Activated CD4-positive, alpha-beta memory T cell treated with anti-CD3 and anti-CD28 coated beads, Interleukin-2, amount 10 ng/mL, durations not matched to agents 7 days and 5 days (primary cell): Measurements from ENCODE around the gene KRI1. TPM values are rescaled to one million over a fixed set of nuclear protein-coding genes. Genes with fewer than 3 reads are reported as not detected.
A peak's percentile ranks its signal among the peaks of the same experiment; 100 is the strongest.
"Not testable (repeated sequence)": the region's sequence is repeated elsewhere in the genome, so short reads cannot be mapped to it uniquely, and the experiment has no call there.

Source experiments
- CTCF ChIA-PET: fragments of 350-600 bp; sonication (Branson Sonifier 250); formaldehyde crosslinking; loops from one replicate; lab custom pipeline; 2021; ENCODE audit warnings: antibody characterized with exemption, inconsistent platforms; lab: Charles Lee
- POLR2A ChIA-PET: fragments of 350-600 bp; sonication (Branson Sonifier 250); formaldehyde crosslinking; loops from one replicate; lab custom pipeline; 2021; ENCODE audit warnings: antibody characterized with exemption; lab: Charles Lee
- DNase-seq: peaks from one replicate; pipeline ENCODE4 v3.0.0-alpha.2; 2020
- H3K27ac Mint-ChIP-seq: one replicate; pipeline ENCODE4 v1.8.0; 2021; ENCODE audit warnings: mild to moderate bottlenecking, mixed read lengths
- H3K27me3 Mint-ChIP-seq: one replicate; pipeline ENCODE4 v1.8.0; 2021; ENCODE audit warnings: mixed read lengths
- H3K36me3 Mint-ChIP-seq: one replicate; pipeline ENCODE4 v1.8.0; 2021; ENCODE audit warnings: low read depth, mixed read lengths
- H3K4me1 Mint-ChIP-seq: one replicate; pipeline ENCODE4 v1.8.0; 2021; ENCODE audit warnings: mixed read lengths
- H3K4me3 Mint-ChIP-seq: one replicate; pipeline ENCODE4 v1.8.0; 2021; ENCODE audit warnings: mild to moderate bottlenecking, mixed read lengths
- H3K9me3 Mint-ChIP-seq: one replicate; pipeline ENCODE4 v1.8.0; 2021; ENCODE audit warnings: mixed read lengths
- total RNA-seq, 2 experiments: library from RNA; stranded (reverse); gene quantifications; one replicate each; pipeline ENCODE4 v1.2.3, GENCODE V29; 2021

KRI1 gene
- total RNA-seq, 2 experiments from 2014 or later: 45.5 TPM

- H3K27me3 Mint-ChIP-seq: no peaks in the 10 kb centered on the region
- peaks cover 75% of the 10 kb centered on the region for H3K36me3 Mint-ChIP-seq
- H3K27ac Mint-ChIP-seq: peak overlapping the region; percentile 99
- POLR2A ChIA-PET: interaction anchor here (1.2 to 9.8 kb wide), 3 partner anchors 8 to 127 kb away, joined by 3 to 141 read pairs (median 3); partner anchors contain the start of genes CDKN2D and KRI1
- H3K4me1 Mint-ChIP-seq: peaks cover 51% of the 10 kb centered on the region
- no peak overlapping the region for H3K4me3 Mint-ChIP-seq
- no peaks in the 10 kb centered on the region for H3K9me3 Mint-ChIP-seq
- CTCF ChIA-PET: interaction anchor here (0.6 to 6.3 kb wide), 7 partner anchors 12 to 555 kb away, joined by 3 to 73 read pairs (median 12); partner anchors contain the start of genes CDKN2D and KRI1
- DNase-seq: no peak
Measured at GRCh38 chr19:10554760-10555609, 10.8 kb downstream of the KRI1 start.

- H3K36me3 Mint-ChIP-seq: peaks cover 66% of the 10 kb centered on the region
- POLR2A ChIA-PET: interaction anchor here (0.7 to 9.8 kb wide), 12 partner anchors 9 to 164 kb away, joined by 3 to 141 read pairs (median 3); partner anchors contain the start of genes CDC37, CDKN2D, DNM2 and KEAP1
- H3K9me3 Mint-ChIP-seq: no peaks in the 10 kb centered on the region
- CTCF ChIA-PET: interaction anchor here (0.8 to 6.3 kb wide), 8 partner anchors 12 to 82 kb away, joined by 3 to 73 read pairs (median 8); partner anchors contain the start of genes CDKN2D and KRI1
- peak overlapping the region; percentile 57 for H3K4me3 Mint-ChIP-seq
- peak; percentile 78 for DNase-seq
- peaks cover 51% of the 10 kb centered on the region for H3K4me1 Mint-ChIP-seq
- H3K27ac Mint-ChIP-seq: peak overlapping the region; percentile 99
- H3K27me3 Mint-ChIP-seq: no peaks in the 10 kb centered on the region
Measured at GRCh38 chr19:10553943-10554381, 11.8 kb downstream of the KRI1 start.

DNA sequence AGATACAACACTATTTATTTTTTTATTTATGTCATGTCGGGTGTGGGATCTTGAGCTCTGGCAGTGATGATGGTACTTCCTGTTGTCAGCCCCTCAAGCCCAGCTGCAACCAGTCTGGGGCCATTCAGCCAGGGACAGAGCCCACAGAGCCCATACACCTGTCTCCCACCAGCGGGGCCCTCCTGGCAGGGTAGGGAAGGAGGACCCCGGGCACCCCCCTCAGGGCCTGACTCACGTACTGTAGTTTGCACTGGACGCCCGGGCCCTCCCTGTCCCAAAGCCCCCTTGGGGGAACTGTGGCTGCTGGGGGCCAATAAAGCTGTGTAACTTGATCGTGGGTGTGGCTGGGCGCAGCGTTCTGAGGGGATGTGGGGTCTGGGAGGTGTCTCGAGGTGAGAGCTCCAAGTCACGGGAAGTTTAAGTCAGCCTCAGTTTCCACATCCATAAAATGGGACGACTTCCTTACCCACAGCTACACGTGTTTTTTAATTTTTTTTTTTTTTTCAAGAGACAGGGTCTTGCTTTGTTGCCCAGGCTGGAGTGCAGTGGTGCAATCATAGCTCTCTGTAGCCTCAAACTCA, 12.6 kb downstream of the KRI1 start:
- ChIA-PET POLR2A (interaction anchor here (1.0 to 9.8 kb wide), 10 partner anchors 8 to 150 kb away, joined by 3 to 141 read pairs (median 3); partner anchors contain the start of genes CDC37, CDKN2D and KRI1), CTCF (interaction anchor here (1.0 to 6.3 kb wide), 15 partner anchors 12 to 149 kb away, joined by 3 to 73 read pairs (median 6); partner anchors contain the start of genes CDKN2D, KRI1 and QTRT1)
- Mint-ChIP-seq H3K27ac (peak overlapping the region; percentile 99), H3K36me3 (peaks cover 68% of the 10 kb centered on the region), H3K4me1 (peaks cover 49% of the 10 kb centered on the region), H3K9me3 (no peaks in the 10 kb centered on the region), H3K27me3 (no peaks in the 10 kb centered on the region), H3K4me3 (peak overlapping the region; percentile 57)
- DNase-seq: no peak

GRCh38 chr19:10552510-10553053, 13.2 kb downstream of the KRI1 start:
- no peak overlapping the region for H3K4me3 Mint-ChIP-seq

DNA sequence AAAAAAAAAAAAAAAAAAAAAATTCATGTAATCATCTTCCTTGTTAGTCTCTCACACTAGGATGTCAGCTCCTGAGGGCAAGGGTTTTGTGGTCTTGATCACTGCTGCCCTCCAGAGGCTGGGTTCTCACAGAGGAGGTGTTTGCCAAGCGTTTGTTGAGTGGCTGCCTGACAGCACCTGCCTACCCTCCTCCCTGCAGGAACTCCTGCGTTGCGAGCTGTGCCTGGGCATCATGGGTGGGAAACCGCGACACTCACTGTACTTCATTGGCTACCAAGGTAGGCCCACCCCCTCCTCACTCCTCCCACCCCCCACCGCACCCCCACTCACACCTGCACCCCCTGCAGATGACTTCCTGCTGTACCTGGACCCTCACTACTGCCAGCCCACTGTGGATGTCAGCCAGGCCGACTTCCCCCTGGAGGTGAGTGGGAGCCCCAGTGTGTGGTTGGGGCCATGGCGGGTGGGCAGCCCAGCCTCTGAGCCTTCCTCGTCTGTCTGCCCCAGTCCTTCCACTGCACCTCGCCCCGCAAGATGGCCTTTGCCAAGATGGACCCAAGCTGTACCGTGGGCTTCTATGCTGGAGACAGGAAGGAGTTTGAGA, 14.0 kb downstream of the KRI1 start:
- Mint-ChIP-seq H3K4me1 (peaks cover 52% of the 10 kb centered on the region), H3K9me3 (no peaks in the 10 kb centered on the region), H3K36me3 (peaks cover 68% of the 10 kb centered on the region), H3K27ac (peak overlapping the region; percentile 56), H3K27me3 (no peaks in the 10 kb centered on the region), H3K4me3 (no peak overlapping the region)
- DNase-seq: peak; percentile 63
- ChIA-PET POLR2A (interaction anchor here (0.6 to 9.8 kb wide), 6 partner anchors 14 to 150 kb away, joined by 3 to 141 read pairs (median 4); partner anchors contain the start of genes CDKN2D, KRI1 and QTRT1), CTCF (interaction anchor here (0.7 to 6.3 kb wide), 13 partner anchors 9 to 148 kb away, joined by 3 to 73 read pairs (median 4); partner anchors contain the start of genes CDKN2D and KRI1)

More at GRCh38 chr19:10552510-10553053, 13.2 kb downstream of the KRI1 start:
- no peak for DNase-seq
- Mint-ChIP-seq H3K27ac (peak overlapping the region; percentile 99), H3K36me3 (peaks cover 64% of the 10 kb centered on the region), H3K4me1 (peaks cover 49% of the 10 kb centered on the region), H3K9me3 (no peaks in the 10 kb centered on the region), H3K27me3 (no peaks in the 10 kb centered on the region)
- CTCF ChIA-PET: interaction anchor here (1.0 to 6.3 kb wide), 13 partner anchors 11 to 149 kb away, joined by 3 to 73 read pairs (median 6); partner anchors contain the start of genes CDKN2D, KRI1 and QTRT1
- POLR2A ChIA-PET: interaction anchor here (1.0 to 9.8 kb wide), 8 partner anchors 8 to 150 kb away, joined by 3 to 141 read pairs (median 4); partner anchors contain the start of genes CDC37, CDKN2D, KRI1 and QTRT1

- ChIA-PET POLR2A (interaction anchor here (0.6 to 9.8 kb wide), 5 partner anchors 15 to 102 kb away, joined by 3 to 141 read pairs (median 3); partner anchors contain the start of genes CDKN2D and KRI1), CTCF (interaction anchor here (0.7 to 6.3 kb wide), 11 partner anchors 8 to 146 kb away, joined by 3 to 73 read pairs (median 4); partner anchors contain the start of genes CDKN2D and KRI1)
- not testable (repeated sequence) for H3K9me3 Mint-ChIP-seq, DNase-seq, H3K27me3 Mint-ChIP-seq, H3K4me3 Mint-ChIP-seq, H3K27ac Mint-ChIP-seq
- Mint-ChIP-seq H3K36me3 (peaks cover 66% of the 10 kb centered on the region), H3K4me1 (peaks cover 50% of the 10 kb centered on the region)
Measured at GRCh38 chr19:10551006-10551405, 14.8 kb downstream of the KRI1 start.

GRCh38 chr19:10550336-10550735, 15.5 kb downstream of the KRI1 start:
- DNase-seq: no peak
- H3K4me3 Mint-ChIP-seq: no peak overlapping the region
- ChIA-PET CTCF (interaction anchor here (1.2 to 6.3 kb wide), 2 partner anchors 16 to 23 kb away, joined by 3 to 73 read pairs; partner anchors contain the start of genes CDKN2D and KRI1), POLR2A (interaction anchor here (1.0 to 9.8 kb wide), 2 partner anchors 16 to 103 kb away, joined by 3 to 141 read pairs; partner anchors contain the start of genes CDKN2D and KRI1)
- H3K27me3 Mint-ChIP-seq: no peaks in the 10 kb centered on the region
- H3K4me1 Mint-ChIP-seq: peaks cover 44% of the 10 kb centered on the region
- no peaks in the 10 kb centered on the region for H3K9me3 Mint-ChIP-seq
- H3K27ac Mint-ChIP-seq: no peak overlapping the region
- H3K36me3 Mint-ChIP-seq: peaks cover 59% of the 10 kb centered on the region

- peaks cover 59% of the 10 kb centered on the region for H3K36me3 Mint-ChIP-seq
- no peaks in the 10 kb centered on the region for H3K27me3 Mint-ChIP-seq
- DNase-seq: no peak
- CTCF ChIA-PET: no interaction called here
- H3K4me1 Mint-ChIP-seq: peaks cover 44% of the 10 kb centered on the region
- POLR2A ChIA-PET: no interaction called here
- no peaks in the 10 kb centered on the region for H3K9me3 Mint-ChIP-seq
- H3K4me3 Mint-ChIP-seq: no peak overlapping the region
- H3K27ac Mint-ChIP-seq: no peak overlapping the region
Measured at GRCh38 chr19:10549733-10550132, 16.1 kb downstream of the KRI1 start.

GRCh38 chr19:10548746-10549276, 17.0 kb downstream of the KRI1 start:
- Mint-ChIP-seq H3K9me3 (no peaks in the 10 kb centered on the region), H3K4me1 (peaks cover 37% of the 10 kb centered on the region), H3K27ac (no peak overlapping the region), H3K4me3 (no peak overlapping the region), H3K36me3 (peaks cover 51% of the 10 kb centered on the region), H3K27me3 (no peaks in the 10 kb centered on the region)
- no peak for DNase-seq
- POLR2A ChIA-PET: no interaction called here
- CTCF ChIA-PET: no interaction called here

GRCh38 chr19:10546817-10547216, 19.0 kb downstream of the KRI1 start:
- no peak for DNase-seq
- POLR2A ChIA-PET: interaction anchor here (0.9 to 1.5 kb wide), 2 partner anchors 9 to 23 kb away, joined by 3 to 4 read pairs; no protein-coding TSS in a partner anchor
- H3K9me3 Mint-ChIP-seq: no peaks in the 10 kb centered on the region
- no peaks in the 10 kb centered on the region for H3K27me3 Mint-ChIP-seq
- CTCF ChIA-PET: no interaction called here
- no peak overlapping the region for H3K4me3 Mint-ChIP-seq
- peaks cover 22% of the 10 kb centered on the region for H3K4me1 Mint-ChIP-seq
- H3K27ac Mint-ChIP-seq: no peak overlapping the region
- H3K36me3 Mint-ChIP-seq: peaks cover 32% of the 10 kb centered on the region

DNA sequence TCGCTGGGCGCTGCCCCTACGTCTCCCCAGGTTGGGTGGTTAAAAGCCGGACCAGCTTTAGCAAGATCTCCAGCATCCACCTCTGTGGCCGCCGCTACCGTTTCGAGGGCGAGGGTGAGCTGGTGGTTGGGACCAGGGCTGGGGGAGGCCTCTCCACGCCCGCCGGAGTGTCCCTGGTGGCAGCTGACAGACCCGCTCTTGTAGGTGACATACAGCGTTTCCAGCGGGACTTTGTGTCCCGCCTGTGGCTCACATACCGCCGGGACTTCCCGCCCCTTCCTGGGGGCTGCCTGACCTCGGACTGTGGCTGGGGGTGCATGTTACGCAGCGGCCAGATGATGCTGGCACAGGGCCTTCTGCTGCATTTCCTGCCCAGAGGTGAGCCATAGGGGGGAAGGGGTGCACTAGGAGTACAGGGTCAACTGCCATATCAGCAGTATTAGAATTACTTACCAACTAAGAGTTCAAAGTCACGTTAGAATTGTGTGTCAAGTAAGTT, 21.0 kb downstream of the KRI1 start:
- Mint-ChIP-seq H3K4me1 (peaks cover 16% of the 10 kb centered on the region), H3K27me3 (peaks cover 10% of the 10 kb centered on the region), H3K9me3 (no peaks in the 10 kb centered on the region), H3K27ac (peak overlapping the region; percentile 84), H3K4me3 (peak overlapping the region; percentile 91), H3K36me3 (peaks cover 13% of the 10 kb centered on the region)
- POLR2A ChIA-PET: interaction anchor here (0.6 to 2.2 kb wide), 7 partner anchors 8 to 23 kb away, joined by 3 to 7 read pairs (median 4); partner anchors contain the start of gene KRI1
- no peak for DNase-seq
- CTCF ChIA-PET: no interaction called here
